ENCODE data around the gene CCR7. TPM values are rescaled to one million over a fixed set of nuclear protein-coding genes. Genes with fewer than 3 reads are reported as not detected.

Gene CCR7
- total RNA-seq, 6 experiments from 2014 or later: 0.12 to 0.58 (median 0.28) TPM; not detected in 2

GRCh38 chr17:40536295-40537171 is 28.7 kb downstream of the CCR7 start:
- DNase-seq: no peak
- no peak for TF ChIP-seq POLR2A (IDR thresholded peaks at IDR 0.05)
- no peak for TF ChIP-seq CTCF (IDR thresholded peaks at IDR 0.05)
- Histone ChIP-seq H3K36me3 (no peaks in the 10 kb centered on the region), H3K9me3 (no peaks in the 10 kb centered on the region), H3K4me1 (peaks cover 0 to 53% (median 16%) of the 10 kb centered on the region in 4 donors), H3K4me3 (no peak overlapping the region), H3K27ac (peak overlapping the region in 1 of 3 donors; percentile 63), H3K27me3 (no peaks in the 10 kb centered on the region)
- intact Hi-C loops (cut with DNase I): loop anchor here (10.0 kb wide), 2 partner anchors 72 to 92 kb away; partner anchors contain the start of gene IGFBP4 (in 1 of the 2)
- peak in 2 of 4 donors; percentile 1 to 2 for ATAC-seq
- 59% methylated on average over 11 of the region's 13 CpGs for WGBS (ENCODE audit: insufficient coverage, low coverage, low lambda C conversion rate, missing lambda C conversion rate)

DNA sequence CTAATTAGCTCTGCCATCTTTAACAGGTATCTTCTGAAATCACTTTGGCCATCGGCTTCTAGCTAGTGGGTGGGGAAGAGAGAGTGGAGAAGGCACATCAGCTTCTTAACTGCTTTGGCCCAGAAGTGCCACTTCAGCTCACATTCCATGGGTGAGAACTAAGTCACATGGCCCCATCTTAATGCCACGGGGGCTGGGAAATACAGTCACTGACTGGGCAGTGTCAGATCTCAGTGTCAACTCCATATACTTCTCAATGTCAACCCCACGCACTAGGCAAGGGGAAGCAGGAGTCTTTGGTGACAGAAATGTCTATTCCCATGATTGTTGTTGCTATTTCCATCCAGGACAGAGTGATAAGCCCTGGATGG is 29.4 kb downstream of the CCR7 start:
- ATAC-seq: no peak
- Histone ChIP-seq H3K4me1 (peaks cover 0 to 46% (median 15%) of the 10 kb centered on the region in 4 donors), H3K27ac (peak overlapping the region in 1 of 3 donors; percentile 63), H3K36me3 (no peaks in the 10 kb centered on the region), H3K4me3 (no peak overlapping the region), H3K27me3 (no peaks in the 10 kb centered on the region), H3K9me3 (no peaks in the 10 kb centered on the region)
- DNase-seq: no peak
- no peak for TF ChIP-seq POLR2A (IDR thresholded peaks at IDR 0.05)
- TF ChIP-seq CTCF (IDR thresholded peaks at IDR 0.05): no peak
- WGBS (ENCODE audit: insufficient coverage, low coverage, low lambda C conversion rate, missing lambda C conversion rate): 61% methylated on average over 2 of the region's 3 CpGs
- intact Hi-C loops (cut with DNase I): loop anchor here (10.0 kb wide), 2 partner anchors 71 to 91 kb away; partner anchors contain the start of gene IGFBP4 (in 1 of the 2)

DNA sequence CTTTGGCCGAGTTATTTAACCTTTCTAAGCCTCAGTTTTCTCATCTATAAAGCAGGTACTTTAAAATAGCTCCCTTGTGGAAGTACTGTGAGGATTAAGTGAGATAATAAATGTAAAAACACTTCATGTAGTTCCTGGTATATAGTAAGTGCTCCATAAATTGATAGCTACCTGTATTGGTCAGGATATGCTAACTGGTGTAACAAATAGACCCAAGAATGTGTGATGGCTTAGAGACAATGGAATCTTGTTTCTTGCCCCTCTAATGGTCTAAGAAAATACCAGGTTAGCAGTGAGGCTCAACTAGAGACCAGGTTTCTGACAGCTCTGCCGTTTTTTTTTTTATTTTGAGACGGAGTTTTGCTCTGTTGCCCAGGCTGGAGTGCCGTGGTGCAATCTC is 29.8 kb downstream of the CCR7 start:
- TF ChIP-seq POLR2A (IDR thresholded peaks at IDR 0.05) (no peak), CTCF (IDR thresholded peaks at IDR 0.05) (no peak)
- intact Hi-C loops (cut with DNase I): loop anchor here (10.0 kb wide), 2 partner anchors 71 to 91 kb away; partner anchors contain the start of gene IGFBP4 (in 1 of the 2)
- Histone ChIP-seq H3K36me3 (no peaks in the 10 kb centered on the region), H3K27me3 (no peaks in the 10 kb centered on the region), H3K4me1 (peaks cover 0 to 42% (median 15%) of the 10 kb centered on the region in 4 donors), H3K9me3 (no peaks in the 10 kb centered on the region), H3K27ac (no peak overlapping the region), H3K4me3 (no peak overlapping the region)
- ATAC-seq: no peak
- no peak for DNase-seq
- WGBS (ENCODE audit: insufficient coverage, low coverage, low lambda C conversion rate, missing lambda C conversion rate): 70% methylated on average over 2 of the region's 4 CpGs

GRCh38 chr17:40534371-40535189 is 30.7 kb downstream of the CCR7 start:
- no peak overlapping the region for H3K27ac ChIP-seq
- TF ChIP-seq CTCF (IDR thresholded peaks at IDR 0.05) (no peak), POLR2A (IDR thresholded peaks at IDR 0.05) (no peak)
- no peaks in the 10 kb centered on the region for H3K9me3 ChIP-seq
- H3K4me1 ChIP-seq: peaks cover 0 to 33% (median 11%) of the 10 kb centered on the region in 4 donors
- H3K36me3 ChIP-seq: no peaks in the 10 kb centered on the region
- H3K27me3 ChIP-seq: no peaks in the 10 kb centered on the region
- WGBS (ENCODE audit: insufficient coverage, low coverage, low lambda C conversion rate, missing lambda C conversion rate): 77% methylated on average over 6 of the region's 11 CpGs
- DNase-seq (no peak), ATAC-seq (no peak)
- intact Hi-C loops (cut with DNase I): loop anchor here (10.0 kb wide), 2 partner anchors 70 to 90 kb away; partner anchors contain the start of gene IGFBP4 (in 1 of the 2)
- H3K4me3 ChIP-seq: no peak overlapping the region
